ENCODE data around the gene CFD.

- TF ChIP-seq, protein P1, sequence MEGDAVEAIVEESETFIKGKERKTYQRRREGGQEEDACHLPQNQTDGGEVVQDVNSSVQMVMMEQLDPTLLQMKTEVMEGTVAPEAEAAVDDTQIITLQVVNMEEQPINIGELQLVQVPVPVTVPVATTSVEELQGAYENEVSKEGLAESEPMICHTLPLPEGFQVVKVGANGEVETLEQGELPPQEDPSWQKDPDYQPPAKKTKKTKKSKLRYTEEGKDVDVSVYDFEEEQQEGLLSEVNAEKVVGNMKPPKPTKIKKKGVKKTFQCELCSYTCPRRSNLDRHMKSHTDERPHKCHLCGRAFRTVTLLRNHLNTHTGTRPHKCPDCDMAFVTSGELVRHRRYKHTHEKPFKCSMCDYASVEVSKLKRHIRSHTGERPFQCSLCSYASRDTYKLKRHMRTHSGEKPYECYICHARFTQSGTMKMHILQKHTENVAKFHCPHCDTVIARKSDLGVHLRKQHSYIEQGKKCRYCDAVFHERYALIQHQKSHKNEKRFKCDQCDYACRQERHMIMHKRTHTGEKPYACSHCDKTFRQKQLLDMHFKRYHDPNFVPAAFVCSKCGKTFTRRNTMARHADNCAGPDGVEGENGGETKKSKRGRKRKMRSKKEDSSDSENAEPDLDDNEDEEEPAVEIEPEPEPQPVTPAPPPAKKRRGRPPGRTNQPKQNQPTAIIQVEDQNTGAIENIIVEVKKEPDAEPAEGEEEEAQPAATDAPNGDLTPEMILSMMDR (conservative IDR thresholded peaks at IDR 0.05) = no peak
- no peak for TF ChIP-seq EZH2 (IDR thresholded peaks at IDR 0.05; ENCODE audit: low read depth)
Observed at GRCh38 chr19:861141-861755, 1.8 kb downstream of the CFD start.
